Measurements from ENCODE around the gene ARHGDIG. TPM values are rescaled to one million over a fixed set of nuclear protein-coding genes. Genes with fewer than 3 reads are reported as not detected.
"Not testable (repeated sequence)": the region's sequence is repeated elsewhere in the genome, so short reads cannot be mapped to it uniquely, and the experiment has no call there.

The ARHGDIG gene
- total RNA-seq, 1 experiment from 2014 or later, result 0.41 TPM

DNA sequence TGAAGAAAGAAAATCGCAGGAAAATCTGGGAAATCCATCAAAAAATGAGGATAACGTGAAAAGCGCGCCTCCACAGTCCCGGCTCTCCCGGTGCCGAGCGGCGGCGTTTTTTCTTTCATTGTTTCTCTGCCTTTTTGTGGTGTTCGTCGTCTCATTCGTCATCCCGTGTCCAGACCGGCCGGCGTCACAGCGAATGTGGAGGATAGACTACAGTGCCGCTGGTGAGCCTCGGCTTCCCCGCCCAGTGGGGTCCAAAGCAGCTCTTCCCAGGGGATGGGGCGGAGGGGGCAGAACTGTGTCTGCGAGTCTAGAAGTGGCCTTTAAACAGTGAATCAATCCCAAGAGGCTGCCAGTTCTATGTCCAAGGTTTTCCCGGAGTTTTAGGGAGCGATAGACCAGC, 25.9 kb upstream of the ARHGDIG start:
- Histone ChIP-seq H3K4me3 (ENCODE audit: low read depth, low read length, poor library complexity, severe bottlenecking) (no peak overlapping the region), H3K36me3 (ENCODE audit: insufficient read depth, low read length, poor library complexity, severe bottlenecking) (peaks cover 6% of the 10 kb centered on the region), H3K27ac (ENCODE audit: low read depth, low read length, poor library complexity, severe bottlenecking) (no peak overlapping the region), H3K27me3 (replicated peaks; ENCODE audit: insufficient read depth, low read depth, low read length, poor library complexity) (no peaks in the 10 kb centered on the region), H3K9me3 (ENCODE audit: low read depth, low read length, poor library complexity, severe bottlenecking) (no peaks in the 10 kb centered on the region), H3K4me1 (ENCODE audit: insufficient read depth, low read length, poor library complexity, severe bottlenecking) (no peaks in the 10 kb centered on the region)
- TF ChIP-seq EZH2 (IDR thresholded peaks at IDR 0.05; ENCODE audit: borderline replicate concordance, low read depth, low read length, poor library complexity, severe bottlenecking), result no peak
- TF ChIP-seq, protein P1, sequence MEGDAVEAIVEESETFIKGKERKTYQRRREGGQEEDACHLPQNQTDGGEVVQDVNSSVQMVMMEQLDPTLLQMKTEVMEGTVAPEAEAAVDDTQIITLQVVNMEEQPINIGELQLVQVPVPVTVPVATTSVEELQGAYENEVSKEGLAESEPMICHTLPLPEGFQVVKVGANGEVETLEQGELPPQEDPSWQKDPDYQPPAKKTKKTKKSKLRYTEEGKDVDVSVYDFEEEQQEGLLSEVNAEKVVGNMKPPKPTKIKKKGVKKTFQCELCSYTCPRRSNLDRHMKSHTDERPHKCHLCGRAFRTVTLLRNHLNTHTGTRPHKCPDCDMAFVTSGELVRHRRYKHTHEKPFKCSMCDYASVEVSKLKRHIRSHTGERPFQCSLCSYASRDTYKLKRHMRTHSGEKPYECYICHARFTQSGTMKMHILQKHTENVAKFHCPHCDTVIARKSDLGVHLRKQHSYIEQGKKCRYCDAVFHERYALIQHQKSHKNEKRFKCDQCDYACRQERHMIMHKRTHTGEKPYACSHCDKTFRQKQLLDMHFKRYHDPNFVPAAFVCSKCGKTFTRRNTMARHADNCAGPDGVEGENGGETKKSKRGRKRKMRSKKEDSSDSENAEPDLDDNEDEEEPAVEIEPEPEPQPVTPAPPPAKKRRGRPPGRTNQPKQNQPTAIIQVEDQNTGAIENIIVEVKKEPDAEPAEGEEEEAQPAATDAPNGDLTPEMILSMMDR (conservative IDR thresholded peaks at IDR 0.05; ENCODE audit: low read depth, low read length), result no peak
- ChIA-PET CTCF (no interaction called here), POLR2A (ENCODE audit: low non-redundant PET) (no interaction called here)
- BruUV-seq (replicated peaks), result no TSS peak
- intact Hi-C loops (cut with micrococcal nuclease; ENCODE audit: unreplicated experiment), result no loop called here
- DNase-seq (ENCODE audit: low spot score), result no peak

DNA sequence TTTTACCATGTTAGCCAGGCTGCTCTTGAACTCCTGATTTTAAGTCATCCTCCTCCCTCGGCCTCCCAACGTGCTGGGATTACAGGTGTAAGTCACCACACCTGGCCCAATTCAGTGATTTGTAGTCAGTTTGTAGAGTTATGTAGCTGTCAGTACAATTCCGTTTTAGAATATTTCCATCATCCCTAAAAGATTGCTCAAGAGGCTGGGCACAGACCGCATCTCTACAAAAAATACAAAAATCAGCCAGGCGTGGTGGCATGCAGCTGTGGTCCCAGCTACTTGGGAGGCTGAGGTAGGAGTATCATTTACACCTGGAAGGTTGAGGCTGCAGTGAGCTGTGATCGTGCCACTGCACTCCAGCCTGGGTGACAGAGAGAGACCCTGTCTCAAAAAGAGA, 25.2 kb upstream of the ARHGDIG start:
- Histone ChIP-seq H3K4me1 (ENCODE audit: insufficient read depth, low read length, poor library complexity, severe bottlenecking) (no peaks in the 10 kb centered on the region), H3K27me3 (replicated peaks; ENCODE audit: insufficient read depth, low read depth, low read length, poor library complexity) (no peaks in the 10 kb centered on the region), H3K36me3 (ENCODE audit: insufficient read depth, low read length, poor library complexity, severe bottlenecking) (peaks cover 9% of the 10 kb centered on the region), H3K4me3 (ENCODE audit: low read depth, low read length, poor library complexity, severe bottlenecking) (no peak overlapping the region), H3K27ac (ENCODE audit: low read depth, low read length, poor library complexity, severe bottlenecking) (no peak overlapping the region), H3K9me3 (ENCODE audit: low read depth, low read length, poor library complexity, severe bottlenecking) (no peaks in the 10 kb centered on the region)
- DNase-seq (ENCODE audit: low spot score), result no peak
- POLR2A ChIA-PET (ENCODE audit: low non-redundant PET), result no interaction called here
- TF ChIP-seq, protein P1 (conservative IDR thresholded peaks at IDR 0.05; ENCODE audit: low read depth, low read length), result no peak
- TF ChIP-seq EZH2 (IDR thresholded peaks at IDR 0.05; ENCODE audit: borderline replicate concordance, low read depth, low read length, poor library complexity, severe bottlenecking), result no peak
- intact Hi-C loops (cut with micrococcal nuclease; ENCODE audit: unreplicated experiment), result no loop called here
- no TSS peak for BruUV-seq (replicated peaks)
- CTCF ChIA-PET, result no interaction called here

DNA sequence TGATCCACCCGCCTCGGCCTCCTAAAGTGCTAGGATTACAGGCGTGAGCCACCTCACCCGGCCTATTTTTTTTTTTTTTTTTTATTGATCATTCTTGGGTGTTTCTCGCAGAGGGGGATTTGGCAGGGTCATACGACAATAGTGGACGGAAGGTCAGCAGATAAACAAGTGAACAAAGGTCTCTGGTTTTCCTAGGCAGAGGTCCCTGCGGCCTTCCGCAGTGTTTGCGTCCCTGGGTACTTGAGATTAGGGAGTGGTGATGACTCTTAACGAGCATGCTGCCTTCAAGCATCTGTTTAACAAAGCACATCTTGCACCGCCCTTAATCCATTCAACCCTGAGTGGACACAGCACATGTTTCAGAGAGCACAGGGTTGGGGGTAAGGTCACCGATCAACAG, 22.3 kb upstream of the ARHGDIG start:
- H3K4me3 ChIP-seq (ENCODE audit: low read depth, low read length, poor library complexity, severe bottlenecking); DNase-seq (ENCODE audit: low spot score); H3K4me1 ChIP-seq (ENCODE audit: insufficient read depth, low read length, poor library complexity, severe bottlenecking); intact Hi-C loops (cut with micrococcal nuclease; ENCODE audit: unreplicated experiment); BruUV-seq (replicated peaks); POLR2A ChIA-PET (ENCODE audit: low non-redundant PET); CTCF ChIA-PET; H3K9me3 ChIP-seq (ENCODE audit: low read depth, low read length, poor library complexity, severe bottlenecking); H3K27me3 ChIP-seq (replicated peaks; ENCODE audit: insufficient read depth, low read depth, low read length, poor library complexity); H3K27ac ChIP-seq (ENCODE audit: low read depth, low read length, poor library complexity, severe bottlenecking): not testable (repeated sequence)
- peaks cover 12% of the 10 kb centered on the region for H3K36me3 ChIP-seq (ENCODE audit: insufficient read depth, low read length, poor library complexity, severe bottlenecking)

DNA sequence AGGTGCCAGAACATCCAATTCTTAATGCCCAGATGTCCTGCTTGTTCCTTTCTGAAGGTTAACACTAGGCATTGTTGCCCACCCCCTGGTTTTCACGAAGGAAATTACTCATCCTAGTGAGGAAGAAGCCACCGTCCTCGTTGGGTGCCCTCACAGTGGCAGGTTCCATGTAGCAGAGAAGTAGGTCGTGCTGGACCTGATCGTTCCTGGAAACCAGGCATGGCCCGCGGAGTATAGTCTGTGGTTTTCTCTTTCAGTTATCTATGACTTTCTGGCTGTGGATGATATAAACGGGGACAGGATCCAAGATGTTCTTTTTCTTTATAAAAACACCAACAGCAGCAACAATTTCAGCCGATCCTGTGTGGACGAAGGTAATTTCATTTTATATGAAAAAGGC, 21.2 kb upstream of the ARHGDIG start:
- no peaks in the 10 kb centered on the region for H3K27me3 ChIP-seq (replicated peaks; ENCODE audit: insufficient read depth, low read depth, low read length, poor library complexity)
- ChIA-PET POLR2A (ENCODE audit: low non-redundant PET) (no interaction called here), CTCF (no interaction called here)
- DNase-seq (ENCODE audit: low spot score), result no peak
- H3K36me3 ChIP-seq (ENCODE audit: insufficient read depth, low read length, poor library complexity, severe bottlenecking), result peaks cover 15% of the 10 kb centered on the region
- H3K9me3 ChIP-seq (ENCODE audit: low read depth, low read length, poor library complexity, severe bottlenecking), result no peaks in the 10 kb centered on the region
- TF ChIP-seq, protein P1 (conservative IDR thresholded peaks at IDR 0.05; ENCODE audit: low read depth, low read length), result no peak
- TF ChIP-seq EZH2 (IDR thresholded peaks at IDR 0.05; ENCODE audit: borderline replicate concordance, low read depth, low read length, poor library complexity, severe bottlenecking), result no peak
- H3K4me1 ChIP-seq (ENCODE audit: insufficient read depth, low read length, poor library complexity, severe bottlenecking), result no peaks in the 10 kb centered on the region
- intact Hi-C loops (cut with micrococcal nuclease; ENCODE audit: unreplicated experiment), result no loop called here
- no peak overlapping the region for H3K27ac ChIP-seq (ENCODE audit: low read depth, low read length, poor library complexity, severe bottlenecking)
- H3K4me3 ChIP-seq (ENCODE audit: low read depth, low read length, poor library complexity, severe bottlenecking), result no peak overlapping the region
- BruUV-seq (replicated peaks), result no TSS peak

Data from A673 (cell line).